Measurements from ENCODE around the gene PGAM2.

Gene PGAM2

DNA sequence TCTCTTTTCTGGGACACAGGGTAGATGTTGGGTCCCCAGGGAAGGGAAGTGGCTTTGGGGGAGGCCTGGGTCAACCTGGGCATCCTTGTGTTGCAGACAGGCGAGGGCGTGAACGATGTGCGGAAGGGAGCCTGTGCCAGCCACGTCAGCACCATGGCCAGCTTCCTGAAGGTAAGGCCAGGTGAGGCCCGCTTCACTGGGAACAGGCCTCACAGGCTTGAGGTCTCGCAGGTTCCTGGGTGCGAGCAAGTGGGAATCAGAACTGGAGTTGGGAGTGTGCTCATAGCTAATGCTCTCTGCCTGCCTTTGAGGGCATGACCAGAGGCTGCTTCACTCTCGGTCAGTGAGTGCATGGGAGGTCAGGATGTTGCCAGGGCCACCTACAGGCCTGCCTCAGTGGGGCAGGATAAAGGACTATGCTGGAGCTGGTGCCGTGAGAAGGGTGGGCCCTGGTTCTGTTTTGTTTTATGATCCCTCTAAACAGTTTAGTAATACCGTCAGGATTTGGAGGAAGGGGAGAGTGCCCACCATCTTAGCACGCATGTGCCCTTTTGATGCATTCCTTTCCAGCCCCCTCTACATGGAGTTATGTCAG is 12.5 kb downstream of the PGAM2 start:
- peak; percentile 30; the same call in 2 of the 3 replicates for ATAC-seq
- TF ChIP-seq ZFP3 (CRISPR knock-in tag; IDR thresholded peaks at IDR 0.05): no peak
- TF ChIP-seq OSR1 (CRISPR knock-in tag; IDR thresholded peaks at IDR 0.05): no peak
- TF ChIP-seq ARNTL (CRISPR knock-in tag; IDR thresholded peaks at IDR 0.05; ENCODE audit: borderline replicate concordance, low read depth): no peak
- no peak for TF ChIP-seq ESRRG (CRISPR knock-in tag; IDR thresholded peaks at IDR 0.05)
- no peak for TF ChIP-seq TOX (CRISPR knock-in tag; IDR thresholded peaks at IDR 0.05; ENCODE audit: borderline replicate concordance)
- TF ChIP-seq ZNF8 (CRISPR knock-in tag; IDR thresholded peaks at IDR 0.05): no peak
- TF ChIP-seq ZC3H10 (CRISPR knock-in tag; IDR thresholded peaks at IDR 0.05): no peak
- no peak for TF ChIP-seq GLIS3 (CRISPR knock-in tag; IDR thresholded peaks at IDR 0.05)
- no peak for TF ChIP-seq ZFP30 (CRISPR knock-in tag; IDR thresholded peaks at IDR 0.05)
- TF ChIP-seq ISL1 (CRISPR knock-in tag; IDR thresholded peaks at IDR 0.05): no peak
- TF ChIP-seq TCF4 (CRISPR knock-in tag; IDR thresholded peaks at IDR 0.05; ENCODE audit: borderline replicate concordance): no peak
- TF ChIP-seq ZNF70 (CRISPR knock-in tag; IDR thresholded peaks at IDR 0.05): no peak
- TF ChIP-seq, protein P1, sequence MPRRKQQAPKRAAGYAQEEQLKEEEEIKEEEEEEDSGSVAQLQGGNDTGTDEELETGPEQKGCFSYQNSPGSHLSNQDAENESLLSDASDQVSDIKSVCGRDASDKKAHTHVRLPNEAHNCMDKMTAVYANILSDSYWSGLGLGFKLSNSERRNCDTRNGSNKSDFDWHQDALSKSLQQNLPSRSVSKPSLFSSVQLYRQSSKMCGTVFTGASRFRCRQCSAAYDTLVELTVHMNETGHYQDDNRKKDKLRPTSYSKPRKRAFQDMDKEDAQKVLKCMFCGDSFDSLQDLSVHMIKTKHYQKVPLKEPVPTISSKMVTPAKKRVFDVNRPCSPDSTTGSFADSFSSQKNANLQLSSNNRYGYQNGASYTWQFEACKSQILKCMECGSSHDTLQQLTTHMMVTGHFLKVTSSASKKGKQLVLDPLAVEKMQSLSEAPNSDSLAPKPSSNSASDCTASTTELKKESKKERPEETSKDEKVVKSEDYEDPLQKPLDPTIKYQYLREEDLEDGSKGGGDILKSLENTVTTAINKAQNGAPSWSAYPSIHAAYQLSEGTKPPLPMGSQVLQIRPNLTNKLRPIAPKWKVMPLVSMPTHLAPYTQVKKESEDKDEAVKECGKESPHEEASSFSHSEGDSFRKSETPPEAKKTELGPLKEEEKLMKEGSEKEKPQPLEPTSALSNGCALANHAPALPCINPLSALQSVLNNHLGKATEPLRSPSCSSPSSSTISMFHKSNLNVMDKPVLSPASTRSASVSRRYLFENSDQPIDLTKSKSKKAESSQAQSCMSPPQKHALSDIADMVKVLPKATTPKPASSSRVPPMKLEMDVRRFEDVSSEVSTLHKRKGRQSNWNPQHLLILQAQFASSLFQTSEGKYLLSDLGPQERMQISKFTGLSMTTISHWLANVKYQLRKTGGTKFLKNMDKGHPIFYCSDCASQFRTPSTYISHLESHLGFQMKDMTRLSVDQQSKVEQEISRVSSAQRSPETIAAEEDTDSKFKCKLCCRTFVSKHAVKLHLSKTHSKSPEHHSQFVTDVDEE (CRISPR knock-in tag; IDR thresholded peaks at IDR 0.05): no peak
- TF ChIP-seq PPARA (CRISPR knock-in tag; IDR thresholded peaks at IDR 0.05; ENCODE audit: borderline replicate concordance): no peak
- TF ChIP-seq, protein P2, sequence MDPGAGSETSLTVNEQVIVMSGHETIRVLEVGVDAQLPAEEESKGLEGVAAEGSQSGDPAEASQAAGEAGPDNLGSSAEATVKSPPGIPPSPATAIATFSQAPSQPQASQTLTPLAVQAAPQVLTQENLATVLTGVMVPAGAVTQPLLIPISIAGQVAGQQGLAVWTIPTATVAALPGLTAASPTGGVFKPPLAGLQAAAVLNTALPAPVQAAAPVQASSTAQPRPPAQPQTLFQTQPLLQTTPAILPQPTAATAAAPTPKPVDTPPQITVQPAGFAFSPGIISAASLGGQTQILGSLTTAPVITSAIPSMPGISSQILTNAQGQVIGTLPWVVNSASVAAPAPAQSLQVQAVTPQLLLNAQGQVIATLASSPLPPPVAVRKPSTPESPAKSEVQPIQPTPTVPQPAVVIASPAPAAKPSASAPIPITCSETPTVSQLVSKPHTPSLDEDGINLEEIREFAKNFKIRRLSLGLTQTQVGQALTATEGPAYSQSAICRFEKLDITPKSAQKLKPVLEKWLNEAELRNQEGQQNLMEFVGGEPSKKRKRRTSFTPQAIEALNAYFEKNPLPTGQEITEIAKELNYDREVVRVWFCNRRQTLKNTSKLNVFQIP (CRISPR knock-in tag; IDR thresholded peaks at IDR 0.05; ENCODE audit: borderline replicate concordance, low read depth): no peak

DNA sequence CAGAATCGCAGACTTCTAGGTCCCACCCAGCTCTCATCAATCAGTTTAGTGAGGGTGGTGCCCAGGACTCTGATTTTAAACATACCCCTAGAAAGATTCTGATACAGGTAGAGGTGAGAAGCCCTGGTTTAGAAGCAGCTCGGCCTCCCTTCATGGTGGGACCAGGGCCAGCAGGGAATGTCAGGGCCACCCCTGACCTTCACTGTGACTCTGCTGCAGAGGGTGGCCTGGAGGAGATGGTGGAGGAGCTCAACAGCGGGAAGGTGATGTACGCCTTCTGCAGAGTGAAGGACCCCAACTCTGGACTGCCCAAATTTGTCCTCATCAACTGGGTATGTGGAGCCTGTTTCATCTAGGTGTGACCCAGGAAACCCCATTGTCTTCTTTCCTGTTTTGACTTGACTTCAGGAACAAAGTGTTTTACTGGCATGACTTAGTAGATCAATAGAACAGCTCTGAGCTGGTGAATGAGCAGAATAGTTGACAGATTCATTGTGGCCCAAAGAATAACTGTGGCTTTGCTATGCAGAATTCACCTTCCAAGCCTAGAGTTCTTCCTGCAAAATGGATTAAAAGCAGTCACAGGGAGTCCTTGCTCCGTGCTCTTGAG is 13.7 kb downstream of the PGAM2 start:
- ATAC-seq: no peak
- TF ChIP-seq ZNF8 (CRISPR knock-in tag; IDR thresholded peaks at IDR 0.05) (no peak), OSR1 (CRISPR knock-in tag; IDR thresholded peaks at IDR 0.05) (no peak), ISL1 (CRISPR knock-in tag; IDR thresholded peaks at IDR 0.05) (no peak), BACH2 (CRISPR knock-in tag; IDR thresholded peaks at IDR 0.05; ENCODE audit: borderline replicate concordance) (no peak)
- TF ChIP-seq, protein P1 (CRISPR knock-in tag; IDR thresholded peaks at IDR 0.05): no peak

DNA sequence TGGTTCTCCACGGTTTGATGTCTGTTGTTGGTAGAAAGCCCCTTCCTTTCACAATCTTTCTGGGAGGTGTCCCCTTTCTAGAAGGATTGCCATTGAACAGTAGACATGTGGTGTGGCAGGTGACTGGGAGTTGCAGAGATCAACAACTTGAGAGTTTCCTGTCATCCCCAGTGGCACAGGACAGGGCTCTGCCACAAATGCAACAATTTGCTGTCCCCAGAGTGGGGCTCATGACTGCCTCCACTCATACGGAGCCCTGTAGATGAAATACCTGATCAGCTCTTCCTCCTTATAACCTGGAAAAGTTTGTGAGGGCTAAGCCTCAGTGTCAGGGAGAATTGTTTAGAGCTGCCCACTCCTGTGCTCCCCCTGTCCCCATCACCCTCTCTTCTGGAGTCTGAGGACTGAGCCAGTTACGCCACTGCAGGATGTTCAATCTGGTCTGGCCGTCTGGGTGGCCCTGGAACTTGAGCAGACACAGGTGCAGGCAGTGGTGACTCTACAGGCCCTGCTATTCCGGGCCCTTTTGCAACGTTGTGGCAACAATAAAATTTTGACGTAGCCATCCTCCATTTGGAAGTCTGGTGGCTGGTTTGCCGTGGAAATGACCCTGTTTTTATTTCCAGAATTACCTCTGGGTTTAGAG is 14.3 kb downstream of the PGAM2 start:
- no peak for TF ChIP-seq RARB (CRISPR knock-in tag; IDR thresholded peaks at IDR 0.05)
- TF ChIP-seq, protein P3, sequence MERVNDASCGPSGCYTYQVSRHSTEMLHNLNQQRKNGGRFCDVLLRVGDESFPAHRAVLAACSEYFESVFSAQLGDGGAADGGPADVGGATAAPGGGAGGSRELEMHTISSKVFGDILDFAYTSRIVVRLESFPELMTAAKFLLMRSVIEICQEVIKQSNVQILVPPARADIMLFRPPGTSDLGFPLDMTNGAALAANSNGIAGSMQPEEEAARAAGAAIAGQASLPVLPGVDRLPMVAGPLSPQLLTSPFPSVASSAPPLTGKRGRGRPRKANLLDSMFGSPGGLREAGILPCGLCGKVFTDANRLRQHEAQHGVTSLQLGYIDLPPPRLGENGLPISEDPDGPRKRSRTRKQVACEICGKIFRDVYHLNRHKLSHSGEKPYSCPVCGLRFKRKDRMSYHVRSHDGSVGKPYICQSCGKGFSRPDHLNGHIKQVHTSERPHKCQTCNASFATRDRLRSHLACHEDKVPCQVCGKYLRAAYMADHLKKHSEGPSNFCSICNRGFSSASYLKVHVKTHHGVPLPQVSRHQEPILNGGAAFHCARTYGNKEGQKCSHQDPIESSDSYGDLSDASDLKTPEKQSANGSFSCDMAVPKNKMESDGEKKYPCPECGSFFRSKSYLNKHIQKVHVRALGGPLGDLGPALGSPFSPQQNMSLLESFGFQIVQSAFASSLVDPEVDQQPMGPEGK (CRISPR knock-in tag; IDR thresholded peaks at IDR 0.05; ENCODE audit: borderline replicate concordance): no peak
- no peak for TF ChIP-seq TCF4 (CRISPR knock-in tag; IDR thresholded peaks at IDR 0.05; ENCODE audit: borderline replicate concordance)
- no peak for ATAC-seq

Data from SK-N-SH treated with all-trans-retinoic acid at 6 μM for 48 hours (cell line).